ENCODE data around the gene MSANTD3. TPM values are rescaled to one million over a fixed set of nuclear protein-coding genes. Genes with fewer than 3 reads are reported as not detected.

The MSANTD3 gene
- total RNA-seq, 1 donor from 2014 or later, result 10.0 TPM

GRCh38 chr9:100459963-100460362 lies 33.0 kb downstream of the MSANTD3 start:
- DNase-seq, result no peak
- Mint-ChIP-seq H3K9me3 (no peaks in the 10 kb centered on the region), H3K4me1 (no peaks in the 10 kb centered on the region), H3K4me3 (no peak overlapping the region), H3K27ac (no peak overlapping the region), H3K36me3 (ENCODE audit: low read depth) (no peaks in the 10 kb centered on the region), H3K27me3 (peaks cover 21% of the 10 kb centered on the region)
- intact Hi-C loops (cut with micrococcal nuclease), result no loop called here

DNA sequence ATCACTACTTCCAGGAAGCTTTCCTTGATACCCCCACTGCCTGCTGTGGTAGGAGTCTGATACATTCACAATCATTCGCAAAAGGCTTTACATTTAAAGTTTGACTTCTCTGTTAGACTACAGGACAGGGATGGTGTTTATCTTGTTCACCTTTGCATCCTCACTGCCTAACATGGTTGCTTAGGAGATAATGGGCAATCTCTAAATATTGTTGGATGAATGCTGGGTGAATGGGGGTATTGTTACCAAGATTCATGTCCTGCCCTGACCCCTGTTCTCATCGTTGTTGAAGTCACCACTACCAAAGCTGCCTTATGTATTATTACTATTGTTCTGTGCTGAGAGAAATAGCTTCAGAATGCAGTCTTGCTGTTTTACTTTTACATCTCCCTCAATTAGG lies 38.3 kb downstream of the MSANTD3 start:
- Mint-ChIP-seq H3K36me3 (ENCODE audit: low read depth) (no peaks in the 10 kb centered on the region), H3K27ac (no peak overlapping the region), H3K27me3 (peaks cover 23% of the 10 kb centered on the region), H3K4me3 (no peak overlapping the region), H3K4me1 (no peaks in the 10 kb centered on the region), H3K9me3 (no peaks in the 10 kb centered on the region)
- intact Hi-C loops (cut with micrococcal nuclease), result no loop called here
- DNase-seq, result no peak

DNA sequence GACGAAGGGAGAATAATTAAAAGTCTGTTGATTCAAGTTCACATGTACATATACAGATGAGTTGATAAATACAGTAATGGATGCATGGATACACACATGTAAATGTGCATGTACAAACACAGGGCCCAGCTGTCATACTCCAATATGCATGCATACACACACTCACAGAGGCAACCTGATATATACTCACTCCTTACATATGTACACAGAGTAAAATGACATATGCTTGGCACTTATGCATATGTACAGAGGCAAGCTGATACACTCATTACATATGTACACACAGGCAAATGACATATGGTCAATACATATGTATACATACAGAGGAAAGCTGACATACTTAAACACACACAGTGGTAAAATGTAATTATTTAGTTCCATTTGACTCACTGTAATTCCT lies 38.8 kb downstream of the MSANTD3 start:
- no peaks in the 10 kb centered on the region for H3K4me1 Mint-ChIP-seq
- intact Hi-C loops (cut with micrococcal nuclease), result no loop called here
- peaks cover 27% of the 10 kb centered on the region for H3K27me3 Mint-ChIP-seq
- no peak overlapping the region for H3K4me3 Mint-ChIP-seq
- no peak for DNase-seq
- no peaks in the 10 kb centered on the region for H3K36me3 Mint-ChIP-seq (ENCODE audit: low read depth)
- H3K27ac Mint-ChIP-seq, result no peak overlapping the region
- no peaks in the 10 kb centered on the region for H3K9me3 Mint-ChIP-seq

GRCh38 chr9:100466171-100466828 lies 39.4 kb downstream of the MSANTD3 start:
- DNase-seq, result no peak
- Mint-ChIP-seq H3K9me3 (no peaks in the 10 kb centered on the region), H3K27me3 (peaks cover 28% of the 10 kb centered on the region), H3K27ac (no peak overlapping the region), H3K4me1 (no peaks in the 10 kb centered on the region), H3K4me3 (no peak overlapping the region), H3K36me3 (ENCODE audit: low read depth) (no peaks in the 10 kb centered on the region)
- intact Hi-C loops (cut with micrococcal nuclease), result no loop called here

DNA sequence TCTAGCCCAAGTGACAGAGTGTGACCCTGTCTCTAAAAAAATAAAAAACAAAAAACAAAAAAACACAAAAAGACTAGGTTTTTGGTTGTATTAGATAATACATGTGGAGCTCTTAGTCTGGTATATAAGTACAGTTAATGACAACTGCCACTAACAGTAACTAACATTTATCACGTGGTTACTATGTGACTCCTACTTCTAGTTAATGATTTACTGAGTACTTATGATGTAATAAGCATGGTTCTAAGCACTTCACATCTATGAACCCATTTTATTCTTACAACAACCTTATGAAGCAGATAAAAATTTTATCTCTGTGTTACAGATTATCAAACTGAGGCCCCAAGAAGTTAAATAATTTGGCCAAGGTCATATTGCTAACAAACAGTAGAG lies 39.9 kb downstream of the MSANTD3 start:
- Mint-ChIP-seq H3K4me1 (no peaks in the 10 kb centered on the region), H3K4me3 (no peak overlapping the region), H3K27ac (no peak overlapping the region), H3K36me3 (ENCODE audit: low read depth) (no peaks in the 10 kb centered on the region), H3K9me3 (no peaks in the 10 kb centered on the region), H3K27me3 (peaks cover 32% of the 10 kb centered on the region)
- intact Hi-C loops (cut with micrococcal nuclease), result no loop called here
- DNase-seq, result no peak

GRCh38 chr9:100468041-100468440 lies 41.1 kb downstream of the MSANTD3 start:
- peaks cover 41% of the 10 kb centered on the region for H3K27me3 Mint-ChIP-seq
- no peaks in the 10 kb centered on the region for H3K36me3 Mint-ChIP-seq (ENCODE audit: low read depth)
- H3K4me3 Mint-ChIP-seq, result no peak overlapping the region
- H3K9me3 Mint-ChIP-seq, result no peaks in the 10 kb centered on the region
- H3K4me1 Mint-ChIP-seq, result no peaks in the 10 kb centered on the region
- no peak overlapping the region for H3K27ac Mint-ChIP-seq
- DNase-seq, result no peak
- intact Hi-C loops (cut with micrococcal nuclease), result no loop called here

GRCh38 chr9:100472268-100472667 lies 45.3 kb downstream of the MSANTD3 start:
- intact Hi-C loops (cut with micrococcal nuclease), result no loop called here
- no peaks in the 10 kb centered on the region for H3K36me3 Mint-ChIP-seq (ENCODE audit: low read depth)
- DNase-seq, result no peak
- peaks cover 4% of the 10 kb centered on the region for H3K4me1 Mint-ChIP-seq
- H3K27ac Mint-ChIP-seq, result no peak overlapping the region
- H3K9me3 Mint-ChIP-seq, result no peaks in the 10 kb centered on the region
- H3K27me3 Mint-ChIP-seq, result peaks cover 53% of the 10 kb centered on the region
- peak overlapping the region; percentile 34 for H3K4me3 Mint-ChIP-seq

DNA sequence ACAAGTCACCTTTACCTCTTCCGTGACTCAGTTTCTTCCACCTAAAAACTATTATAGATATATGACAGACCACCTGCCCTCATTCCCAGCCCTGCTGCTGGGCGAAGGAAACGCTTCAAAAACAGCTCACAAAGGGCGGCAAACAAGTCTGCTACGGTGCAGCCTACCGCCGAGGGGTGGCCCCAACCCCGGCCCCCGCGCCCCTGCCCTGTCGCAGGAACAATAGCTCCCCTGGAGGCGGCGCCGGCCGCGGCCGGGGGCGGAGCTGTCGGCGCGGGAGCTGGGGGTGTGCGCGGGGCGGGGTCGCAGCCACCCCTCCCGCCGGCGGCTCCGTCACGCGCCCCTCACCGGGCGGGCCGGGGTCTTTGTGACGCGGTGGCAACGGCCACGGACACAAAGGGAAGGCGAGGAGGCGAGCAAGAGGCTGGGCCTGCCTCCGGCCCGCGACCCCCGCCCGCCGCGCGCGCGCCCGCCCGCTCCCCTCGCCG lies 45.9 kb downstream of the MSANTD3 start, which contains the start of gene TMEFF1:
Gene TMEFF1 (plus strand): TSS at position 362 of the 488 bp plus-strand sequence. CDS start 396 bp downstream, outside the sequence.
- H3K27me3 Mint-ChIP-seq, result peaks cover 53% of the 10 kb centered on the region
- H3K4me1 Mint-ChIP-seq, result peaks cover 4% of the 10 kb centered on the region
- peak within 1 kb of the TSS; percentile 76 for H3K4me3 Mint-ChIP-seq
- no peaks in the 10 kb centered on the region for H3K36me3 Mint-ChIP-seq (ENCODE audit: low read depth)
- DNase-seq, result peak; percentile 80
- intact Hi-C loops (cut with micrococcal nuclease), result no loop called here
- no peaks in the 10 kb centered on the region for H3K9me3 Mint-ChIP-seq
- H3K27ac Mint-ChIP-seq, result no peak within 1 kb of the TSS

- intact Hi-C loops (cut with micrococcal nuclease), result no loop called here
- peak; percentile 73 for DNase-seq
- peaks cover 4% of the 10 kb centered on the region for H3K4me1 Mint-ChIP-seq
- no peaks in the 10 kb centered on the region for H3K9me3 Mint-ChIP-seq
- H3K27ac Mint-ChIP-seq, result no peak overlapping the region
- H3K36me3 Mint-ChIP-seq (ENCODE audit: low read depth), result no peaks in the 10 kb centered on the region
- H3K27me3 Mint-ChIP-seq, result peaks cover 58% of the 10 kb centered on the region
- peak overlapping the region; percentile 76 for H3K4me3 Mint-ChIP-seq
These were observed 46.5 kb downstream of the MSANTD3 start for GRCh38 chr9:100473276-100474081.

GRCh38 chr9:100474082-100474923 lies 47.4 kb downstream of the MSANTD3 start:
- Mint-ChIP-seq H3K4me3 (peak overlapping the region; percentile 76), H3K4me1 (peaks cover 4% of the 10 kb centered on the region), H3K27ac (peak overlapping the region; percentile 1), H3K27me3 (peaks cover 62% of the 10 kb centered on the region), H3K9me3 (no peaks in the 10 kb centered on the region), H3K36me3 (ENCODE audit: low read depth) (no peaks in the 10 kb centered on the region)
- DNase-seq, result no peak
- intact Hi-C loops (cut with micrococcal nuclease), result no loop called here

- intact Hi-C loops (cut with micrococcal nuclease), result no loop called here
- Mint-ChIP-seq H3K9me3 (no peaks in the 10 kb centered on the region), H3K27me3 (peaks cover 61% of the 10 kb centered on the region), H3K27ac (no peak overlapping the region), H3K4me3 (no peak overlapping the region), H3K4me1 (peaks cover 4% of the 10 kb centered on the region), H3K36me3 (ENCODE audit: low read depth) (no peaks in the 10 kb centered on the region)
- no peak for DNase-seq
These were observed 48.0 kb downstream of the MSANTD3 start for GRCh38 chr9:100474924-100475276.

DNA sequence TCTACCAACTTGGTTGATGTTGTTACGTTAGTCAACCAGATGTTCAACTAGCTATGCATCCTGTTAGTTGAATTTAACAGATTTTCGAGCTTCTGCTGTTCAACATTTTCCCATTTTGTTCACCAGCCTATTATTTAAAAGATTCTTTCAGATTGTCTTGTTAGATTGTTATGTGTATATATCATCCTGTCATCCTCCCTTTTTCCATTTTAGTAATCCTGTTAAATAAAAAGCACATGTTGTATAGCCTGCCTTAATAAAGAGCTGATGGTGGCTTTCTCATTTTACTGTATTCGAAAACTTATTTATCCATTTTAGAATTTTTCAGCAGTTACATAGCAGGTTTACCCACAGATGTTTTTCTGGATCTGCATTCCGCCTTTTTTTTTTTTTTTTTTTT lies 50.3 kb downstream of the MSANTD3 start:
- no peaks in the 10 kb centered on the region for H3K36me3 Mint-ChIP-seq (ENCODE audit: low read depth)
- H3K9me3 Mint-ChIP-seq, result no peaks in the 10 kb centered on the region
- intact Hi-C loops (cut with micrococcal nuclease), result no loop called here
- no peak overlapping the region for H3K27ac Mint-ChIP-seq
- peaks cover 48% of the 10 kb centered on the region for H3K27me3 Mint-ChIP-seq
- no peak overlapping the region for H3K4me3 Mint-ChIP-seq
- H3K4me1 Mint-ChIP-seq, result peaks cover 4% of the 10 kb centered on the region
- no peak for DNase-seq

- peaks cover 4% of the 10 kb centered on the region for H3K4me1 Mint-ChIP-seq
- intact Hi-C loops (cut with micrococcal nuclease), result no loop called here
- no peaks in the 10 kb centered on the region for H3K36me3 Mint-ChIP-seq (ENCODE audit: low read depth)
- peaks cover 43% of the 10 kb centered on the region for H3K27me3 Mint-ChIP-seq
- H3K9me3 Mint-ChIP-seq, result no peaks in the 10 kb centered on the region
- DNase-seq, result no peak
- no peak overlapping the region for H3K4me3 Mint-ChIP-seq
- H3K27ac Mint-ChIP-seq, result no peak overlapping the region
These were observed 51.2 kb downstream of the MSANTD3 start for GRCh38 chr9:100478192-100478591.

DNA sequence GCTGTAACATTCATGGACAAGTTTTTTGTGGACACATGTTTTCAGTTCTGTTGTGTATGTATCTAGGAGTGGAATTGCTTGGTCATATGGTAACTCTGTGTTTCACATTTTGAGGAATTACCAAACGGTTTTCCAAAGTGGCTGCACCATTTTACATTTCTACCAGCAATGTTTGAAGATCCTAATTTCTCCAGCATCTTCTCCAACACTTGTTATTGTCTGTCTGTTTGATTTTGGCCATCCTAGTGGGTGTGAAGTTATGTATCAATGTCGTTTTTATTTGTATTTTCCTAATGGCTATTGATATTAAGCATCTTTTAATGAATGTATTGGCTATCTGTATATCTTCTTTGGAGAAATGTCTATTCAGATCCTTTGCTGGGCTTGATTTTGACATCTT lies 52.9 kb downstream of the MSANTD3 start:
- intact Hi-C loops (cut with micrococcal nuclease), result no loop called here
- no peak overlapping the region for H3K27ac Mint-ChIP-seq

More for the DNA sequence above, 52.9 kb downstream of the MSANTD3 start:
- Mint-ChIP-seq H3K4me1 (no peaks in the 10 kb centered on the region), H3K9me3 (no peaks in the 10 kb centered on the region), H3K36me3 (ENCODE audit: low read depth) (no peaks in the 10 kb centered on the region), H3K4me3 (no peak overlapping the region), H3K27me3 (peaks cover 36% of the 10 kb centered on the region)
- no peak for DNase-seq
